Measurements from ENCODE around the gene PMM1. TPM values are rescaled to one million over a fixed set of nuclear protein-coding genes. Genes with fewer than 3 reads are reported as not detected.
A peak's percentile ranks its signal among the peaks of the same experiment; 100 is the strongest.
"Not testable (repeated sequence)": the region's sequence is repeated elsewhere in the genome, so short reads cannot be mapped to it uniquely, and the experiment has no call there.

The PMM1 gene
- 2.2 and 3.2 TPM in 2 replicates for total RNA-seq

DNA sequence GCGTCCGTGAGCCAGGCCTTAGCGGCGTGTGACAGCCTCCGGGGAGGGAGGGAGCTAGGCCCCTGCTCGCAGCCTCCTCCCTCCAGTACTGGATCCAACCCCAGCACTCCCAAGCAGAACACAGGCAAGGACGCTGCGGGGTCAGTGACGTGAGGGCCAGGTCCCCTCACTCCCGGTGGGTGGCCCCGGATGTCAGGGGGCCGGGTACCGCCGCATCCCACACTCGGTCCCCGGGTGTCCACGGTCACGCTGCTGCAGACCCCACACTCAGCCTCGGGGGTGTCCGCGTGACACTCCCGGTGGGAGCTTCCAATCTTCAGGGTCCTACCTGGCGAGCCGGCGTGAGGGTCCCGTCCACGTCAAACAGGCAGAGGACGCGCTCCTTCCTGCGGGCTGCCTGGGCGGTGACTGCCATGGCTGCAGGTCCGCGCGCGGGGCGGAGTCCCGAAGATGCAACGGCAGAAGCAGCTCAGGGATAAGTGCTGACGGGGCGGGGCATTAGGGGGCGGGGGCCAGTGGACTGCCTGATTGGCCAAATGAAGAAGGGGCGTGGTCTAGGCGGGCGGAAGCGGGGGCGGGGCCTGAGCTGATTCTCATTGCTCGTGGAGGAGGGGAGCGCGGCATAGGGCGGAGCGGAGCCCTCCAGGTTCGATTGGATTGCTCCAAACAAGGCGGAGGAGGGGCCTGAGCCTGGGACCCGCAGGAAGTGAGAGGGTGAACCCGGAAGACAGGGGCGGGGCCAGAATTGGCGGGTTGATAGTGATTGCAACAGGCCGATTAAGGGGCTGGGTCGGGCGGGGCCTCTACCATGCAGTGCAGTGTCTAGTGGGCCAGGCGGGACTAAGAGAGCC is at the start of gene PMM1:
TSS of gene PMM1 (minus strand) at position 450 of the 851 bp plus-strand sequence. CDS start at position 415, 35 bp downstream.
- peak; percentile 98 to 100 for DNase-seq (ENCODE audit: low read depth in 2 of 2)

DNA sequence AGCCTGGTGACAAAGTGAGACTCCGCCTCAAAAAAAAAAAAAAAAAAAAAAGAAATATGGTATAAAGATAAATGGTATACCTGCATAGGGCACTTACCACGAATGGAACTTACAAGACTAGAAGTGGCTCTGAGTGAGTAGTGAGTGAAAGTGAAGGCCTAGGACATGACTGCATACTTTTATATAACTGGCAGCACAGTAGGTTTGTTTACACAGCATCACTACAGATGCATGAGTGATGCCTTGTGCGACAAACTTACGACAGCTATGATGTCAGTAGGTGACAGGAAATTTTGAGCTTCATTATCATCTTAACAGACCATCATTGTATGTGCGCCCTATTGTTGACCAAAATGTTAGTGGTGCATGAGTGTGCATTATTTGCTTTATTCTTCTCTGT is 49.1 kb upstream of the PMM1 start:
- no peak for DNase-seq (ENCODE audit: low read depth in 2 of 2)

DNA sequence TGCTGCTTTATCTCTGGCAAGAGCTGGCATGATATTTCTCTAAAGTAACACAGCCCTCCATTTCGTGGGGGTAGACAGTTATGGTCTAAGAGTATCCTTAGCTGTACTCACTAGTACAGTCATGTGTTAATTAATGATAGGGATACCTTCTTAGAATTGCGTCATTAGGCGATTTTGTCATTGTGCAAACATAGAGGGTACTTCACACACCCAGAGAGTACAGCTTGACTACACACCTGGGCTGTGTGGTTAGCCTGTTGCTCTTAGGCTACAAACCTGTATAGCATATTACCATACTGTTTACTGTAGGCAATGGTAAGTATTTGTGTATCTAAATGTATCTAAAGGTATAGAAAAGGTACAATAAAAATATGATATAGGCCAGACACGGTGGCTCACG is 48.5 kb upstream of the PMM1 start:
- DNase-seq (ENCODE audit: low read depth in 2 of 2), result no peak

- DNase-seq (ENCODE audit: low read depth in 2 of 2), result not testable (repeated sequence)
Measured at GRCh38 chr22:41637623-41638022, 48.0 kb upstream of the PMM1 start.

GRCh38 chr22:41636467-41636866 is 46.8 kb upstream of the PMM1 start:
- no peak for DNase-seq (ENCODE audit: low read depth in 2 of 2)

DNA sequence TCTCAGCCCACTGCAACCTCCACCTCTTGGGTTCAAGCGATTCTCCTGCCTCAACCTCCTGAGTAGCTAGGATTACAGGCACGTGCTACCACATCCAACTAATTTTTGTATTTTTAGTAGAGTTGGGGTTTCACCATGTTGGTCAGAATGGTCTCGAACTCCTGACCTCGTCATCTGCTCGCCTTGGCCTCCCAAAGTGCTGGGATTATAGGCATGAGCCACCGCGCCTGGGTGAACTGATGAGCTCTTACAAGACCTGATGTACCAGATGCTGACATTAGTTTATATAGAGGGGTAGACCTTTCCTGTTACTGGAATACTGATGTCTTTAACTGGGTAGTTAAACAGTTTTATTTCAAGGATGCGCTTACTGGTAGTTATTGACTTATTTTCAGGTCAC is 45.0 kb upstream of the PMM1 start:
- DNase-seq (ENCODE audit: low read depth in 2 of 2), result not testable (repeated sequence)

GRCh38 chr22:41631615-41632014 is 42.0 kb upstream of the PMM1 start:
- DNase-seq (ENCODE audit: low read depth in 2 of 2), result not testable (repeated sequence)

DNA sequence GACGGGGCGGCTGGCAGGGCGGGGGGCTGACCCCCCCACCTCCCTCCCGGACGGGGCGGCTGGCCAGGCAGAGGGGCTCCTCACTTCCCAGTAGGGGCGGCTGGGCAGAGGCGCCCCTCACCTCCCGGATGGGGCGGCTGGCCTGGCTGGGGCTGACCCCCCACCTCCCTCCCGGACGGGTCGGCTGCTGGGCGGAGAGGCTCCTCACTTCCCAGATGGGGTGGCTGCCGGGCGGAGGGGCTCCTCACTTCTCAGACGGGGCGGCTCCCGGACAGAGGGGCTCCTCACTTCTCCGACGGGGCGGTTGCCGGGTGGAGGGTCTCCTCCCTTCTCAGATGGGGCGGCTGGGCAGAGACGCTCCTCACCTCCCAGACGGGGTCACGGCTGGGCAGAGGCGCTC is 41.5 kb upstream of the PMM1 start:
- DNase-seq (ENCODE audit: low read depth in 2 of 2), result not testable (repeated sequence)

- no peak for DNase-seq (ENCODE audit: low read depth in 2 of 2)
Measured at GRCh38 chr22:41625577-41625976, 35.9 kb upstream of the PMM1 start.

DNA sequence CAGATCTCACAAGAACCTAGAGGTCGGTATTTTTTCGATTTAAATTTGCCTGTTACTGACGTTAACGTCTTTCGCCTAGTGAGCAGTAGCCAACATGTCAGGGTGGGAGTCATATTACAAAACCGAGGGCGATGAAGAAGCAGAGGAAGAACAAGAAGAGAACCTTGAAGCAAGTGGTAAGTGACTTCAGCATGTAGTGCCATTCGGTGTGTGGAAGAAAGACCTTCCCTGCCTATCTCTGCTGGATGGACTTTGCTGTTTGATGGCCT is 32.2 kb upstream of the PMM1 start:
- no peak for DNase-seq (ENCODE audit: low read depth in 2 of 2)

DNA sequence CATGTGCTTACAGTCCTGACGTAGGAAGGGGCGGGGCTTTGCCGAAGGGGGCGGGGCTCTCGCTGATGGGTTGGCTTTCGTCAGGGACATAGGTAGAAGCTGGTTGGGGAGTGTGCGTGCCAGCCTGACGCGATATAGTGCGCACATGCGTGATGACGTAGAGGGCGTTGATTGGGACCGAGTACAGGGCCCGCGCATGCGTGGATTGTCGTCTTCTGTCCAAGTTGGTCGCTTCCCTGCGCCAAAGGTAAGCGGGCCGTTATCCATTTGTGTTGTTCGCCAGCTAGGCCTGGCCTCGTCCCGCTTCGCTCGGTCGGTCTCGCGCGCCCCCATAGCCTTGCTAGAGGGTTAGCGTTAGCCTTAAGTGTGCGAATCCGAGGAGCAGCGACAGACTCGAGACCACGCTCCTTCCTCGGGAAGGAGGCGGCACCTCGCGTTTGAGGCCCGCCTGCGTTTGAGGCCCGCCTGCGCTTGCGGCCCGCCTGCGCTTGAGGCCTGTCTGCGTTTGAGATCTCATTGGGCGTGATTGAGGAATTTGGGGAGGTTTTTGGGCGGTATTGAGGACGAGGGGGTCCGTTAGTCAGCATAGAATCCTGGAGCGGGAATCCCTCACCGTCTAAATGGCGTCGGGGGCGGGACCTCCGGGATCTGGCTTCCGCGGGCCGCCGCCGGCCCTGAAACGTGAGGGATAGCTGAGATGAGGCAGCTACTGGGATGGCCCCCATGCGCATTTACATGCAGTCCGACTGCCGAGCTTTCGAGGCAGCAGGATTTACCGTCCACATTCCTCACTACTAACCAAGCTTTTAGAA is 31.7 kb upstream of the PMM1 start, which contains the start of gene XRCC6:
TSS of gene XRCC6 (plus strand) at position 197 of the 812 bp plus-strand sequence. CDS start 710 bp downstream, outside the sequence.
- peak; percentile 99 to 100 for DNase-seq (ENCODE audit: low read depth in 2 of 2)

DNA sequence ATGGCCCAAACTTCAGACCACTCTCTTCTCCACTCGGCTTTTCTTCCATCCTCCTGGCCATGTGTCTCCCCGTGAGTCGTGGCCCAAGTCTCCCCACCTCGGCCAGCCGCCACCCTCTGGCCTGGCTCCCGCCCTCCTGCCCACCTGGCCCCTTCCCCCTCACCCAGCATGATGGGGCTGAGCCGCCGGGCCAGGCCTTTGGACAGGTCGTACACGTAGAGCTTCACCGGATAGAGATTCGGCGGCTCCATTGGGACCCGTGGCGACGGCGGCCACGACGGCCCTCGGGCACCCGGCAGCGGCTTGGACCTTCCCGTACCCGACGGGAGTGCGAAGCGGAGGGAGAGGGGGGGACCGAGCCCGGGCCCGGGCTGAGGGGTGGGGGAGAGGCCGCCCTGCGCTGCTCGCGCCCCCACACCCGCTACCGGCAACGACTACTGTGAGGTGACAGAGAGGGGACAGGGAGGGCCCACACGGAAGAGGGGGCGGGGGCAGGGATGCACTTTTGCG is 31.0 kb upstream of the PMM1 start, which contains the start of gene DESI1:
TSS of gene DESI1 (minus strand) at position 455 of the 510 bp plus-strand sequence. CDS start at position 251, 204 bp downstream.
- no peak for DNase-seq (ENCODE audit: low read depth in 2 of 2)

DNA sequence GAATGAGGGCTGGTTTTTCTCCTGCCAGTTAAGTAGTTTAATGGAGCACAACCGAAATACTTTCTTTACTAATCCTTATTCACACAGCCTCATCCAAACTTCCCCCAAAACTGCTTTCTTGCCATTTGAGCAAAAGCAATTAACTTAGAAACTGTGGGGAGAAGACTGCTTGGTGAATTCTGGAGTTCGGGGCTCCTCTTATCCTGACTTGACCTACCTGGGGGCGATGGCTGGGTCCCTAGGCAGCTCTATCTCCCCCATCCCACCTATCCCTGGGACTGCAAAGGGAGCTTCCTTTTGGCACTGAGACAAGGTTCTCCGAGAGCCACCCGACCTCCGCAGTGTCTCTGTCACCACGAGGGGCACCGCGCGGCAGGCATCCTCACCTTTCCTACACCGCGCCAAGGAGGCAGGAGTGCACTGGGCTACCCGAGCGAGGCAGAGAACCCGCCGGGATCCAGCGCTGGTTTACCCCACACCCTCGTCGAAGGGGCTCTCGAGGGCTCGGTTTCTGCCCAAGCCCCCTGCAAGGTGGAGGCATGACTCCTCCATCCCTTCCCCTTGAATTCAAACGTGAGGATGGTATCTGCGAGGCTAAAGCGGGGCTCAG is 30.4 kb upstream of the PMM1 start:
- DNase-seq (ENCODE audit: low read depth in 2 of 2), result peak in 1 of 2 donors; percentile 26

DNA sequence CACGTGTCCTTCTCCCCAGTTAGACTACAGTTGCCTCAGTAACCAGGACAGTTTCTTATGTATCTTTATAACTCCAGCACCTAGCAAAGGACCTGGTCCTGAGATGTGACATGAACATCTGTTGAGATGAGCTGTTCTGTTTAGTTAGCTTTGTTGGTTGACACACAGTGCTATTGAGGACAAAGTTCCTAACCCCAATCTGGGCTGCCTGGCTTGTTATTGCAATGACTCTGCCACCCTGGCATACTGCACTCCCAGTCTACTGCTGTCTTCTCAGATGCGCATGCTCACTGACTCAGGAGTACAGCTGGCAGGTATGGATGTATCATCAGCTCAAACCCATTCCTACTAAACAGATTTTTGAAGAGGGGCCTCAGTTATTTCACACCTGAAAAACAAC is 23.8 kb upstream of the PMM1 start:
- no peak for DNase-seq (ENCODE audit: low read depth in 2 of 2)

DNA sequence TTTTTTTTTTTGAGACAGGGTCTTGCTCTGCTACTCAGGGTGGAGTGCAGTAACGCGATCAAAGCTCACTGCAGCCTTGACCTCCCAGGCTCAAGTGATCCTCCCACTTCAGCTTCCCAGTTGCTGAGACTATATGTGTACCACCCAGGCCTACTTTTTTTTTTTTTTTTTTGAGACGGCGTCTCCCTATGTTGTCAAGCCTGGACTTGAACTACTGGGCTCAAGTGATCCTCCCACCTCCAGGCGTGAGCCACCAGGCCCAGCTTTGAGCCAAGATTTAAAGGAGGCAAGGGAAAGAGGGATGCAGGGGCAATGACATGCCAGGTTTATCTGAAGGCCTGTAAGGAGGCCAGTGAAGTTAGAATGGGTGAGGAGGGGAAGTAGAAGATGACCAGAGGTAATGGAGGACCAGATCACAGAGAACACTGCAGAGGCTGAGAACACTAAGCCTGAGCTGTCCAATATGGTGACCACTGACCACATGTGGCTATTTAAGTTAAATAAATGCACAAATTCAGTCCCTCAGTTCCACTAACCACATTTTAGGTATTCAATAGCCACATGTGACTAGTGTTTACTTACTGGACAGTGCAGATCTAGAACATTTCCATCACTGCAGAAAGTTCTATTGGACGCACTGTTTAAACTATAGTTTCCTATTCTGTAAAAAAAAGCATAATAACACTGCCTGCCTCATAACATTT is 23.1 kb upstream of the PMM1 start:
- no peak for DNase-seq (ENCODE audit: low read depth in 2 of 2)

GRCh38 chr22:41608386-41608785 is 18.7 kb upstream of the PMM1 start:
- no peak for DNase-seq (ENCODE audit: low read depth in 2 of 2)

GRCh38 chr22:41603873-41604332 is 14.3 kb upstream of the PMM1 start:
- DNase-seq (ENCODE audit: low read depth in 2 of 2), result no peak

DNA sequence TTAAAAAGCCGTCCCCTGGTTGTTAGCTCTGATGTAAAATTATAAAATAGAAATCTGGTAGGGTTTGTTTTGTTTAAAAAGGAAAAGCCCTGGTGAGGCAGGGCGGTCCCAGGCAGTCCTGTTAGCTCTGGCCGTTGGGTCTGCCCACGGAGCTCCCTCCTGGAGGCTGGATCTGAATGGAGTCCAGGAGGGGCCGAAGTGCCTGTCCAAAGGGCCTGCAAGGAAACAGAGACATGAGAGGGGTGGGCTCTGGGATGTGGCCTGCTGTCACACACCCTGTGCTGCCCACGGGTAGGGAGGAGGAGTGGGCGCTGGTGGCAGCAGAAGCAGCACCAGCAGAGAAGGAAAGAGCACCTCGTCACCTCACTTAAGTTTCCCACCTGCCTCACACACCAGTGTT is 11.3 kb upstream of the PMM1 start:
- no peak for DNase-seq (ENCODE audit: low read depth in 2 of 2)

GRCh38 chr22:41598891-41599635 is 9.4 kb upstream of the PMM1 start:
- DNase-seq (ENCODE audit: low read depth in 2 of 2), result no peak

DNA sequence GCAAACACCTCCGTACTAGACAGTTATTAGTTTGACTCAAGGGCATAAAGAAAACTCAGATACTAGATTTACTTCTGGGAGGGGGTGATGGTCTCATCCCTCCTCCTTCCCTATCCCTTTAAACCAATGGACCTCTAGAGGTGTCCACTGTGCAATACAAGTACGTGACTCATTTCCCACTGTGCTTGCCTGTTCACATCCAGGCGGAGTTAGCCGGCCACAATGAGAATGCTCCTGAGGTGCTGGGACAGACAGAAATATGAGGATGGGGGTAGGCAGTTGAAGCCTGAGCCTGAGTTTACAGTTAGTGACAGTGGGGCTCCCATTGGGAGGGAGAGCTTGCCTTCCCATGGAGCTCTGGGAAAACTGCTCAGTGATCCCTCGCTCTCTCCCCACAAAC is 8.4 kb upstream of the PMM1 start:
- DNase-seq (ENCODE audit: low read depth in 2 of 2), result peak in 1 of 2 donors; percentile 77

DNA sequence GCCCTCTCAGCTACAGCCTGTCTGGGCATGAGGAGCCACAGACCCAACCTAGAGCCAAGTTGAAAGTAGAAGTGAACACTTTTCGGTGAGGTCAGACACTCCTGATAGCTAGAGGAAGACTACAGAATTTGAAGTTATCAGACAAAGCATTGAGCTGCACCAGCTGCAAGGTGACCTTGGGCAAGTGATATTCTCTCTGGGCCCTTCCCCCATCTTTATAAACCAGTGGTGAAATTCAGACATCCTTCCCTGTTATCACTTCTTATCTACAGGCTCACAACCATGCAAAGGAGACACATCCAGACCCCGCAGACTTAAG is 8.0 kb upstream of the PMM1 start:
- no peak for DNase-seq (ENCODE audit: low read depth in 2 of 2)

Measured in dermis microvascular lymphatic vessel endothelial cell (primary cell).